Amniotic stem cell (primary cell): ENCODE measurements around the gene PAIP2.
"Not testable (repeated sequence)": the region's sequence is repeated elsewhere in the genome, so short reads cannot be mapped to it uniquely, and the experiment has no call there.

Source experiments
- DNase-seq: peaks from one replicate; lab custom pipeline; 2025; lab: John Stamatoyannopoulos, UW

Gene PAIP2

GRCh38 chr5:139341689-139342422 is at the start of gene PAIP2:
Gene PAIP2 (plus strand): TSS chr5:139341854. CDS start chr5:139363785, 21,931 bp downstream.
- DNase-seq, result peak; percentile 96

- DNase-seq, result no peak
Observed at GRCh38 chr5:139293202-139293506, 48.5 kb upstream of the PAIP2 start.

- peak; percentile 94 for DNase-seq
Observed at GRCh38 chr5:139293507-139294373, 47.9 kb upstream of the PAIP2 start, which contains the start of gene MATR3. Gene MATR3 (plus strand): TSS chr5:139293740. CDS start chr5:139307416, 13,676 bp downstream.

GRCh38 chr5:139294374-139295165 is 47.1 kb upstream of the PAIP2 start:
- peak; percentile 64 for DNase-seq

GRCh38 chr5:139295346-139296057 is 46.2 kb upstream of the PAIP2 start:
- no peak for DNase-seq

GRCh38 chr5:139296198-139296597 is 45.5 kb upstream of the PAIP2 start:
- DNase-seq, result no peak

GRCh38 chr5:139296862-139297326 is 44.8 kb upstream of the PAIP2 start:
- no peak for DNase-seq

- no peak for DNase-seq
Observed at GRCh38 chr5:139297439-139298133, 44.1 kb upstream of the PAIP2 start.

- no peak for DNase-seq
Observed at GRCh38 chr5:139298242-139298641, 43.4 kb upstream of the PAIP2 start.

GRCh38 chr5:139299486-139299885 is 42.2 kb upstream of the PAIP2 start:
- DNase-seq, result no peak

GRCh38 chr5:139301808-139302499 is 39.7 kb upstream of the PAIP2 start:
- no peak for DNase-seq

GRCh38 chr5:139304391-139305324 is 37.0 kb upstream of the PAIP2 start:
- no peak for DNase-seq

- DNase-seq, result no peak
Observed at GRCh38 chr5:139306197-139306596, 35.5 kb upstream of the PAIP2 start.

GRCh38 chr5:139306628-139307379 is 34.9 kb upstream of the PAIP2 start:
- DNase-seq, result no peak

- no peak for DNase-seq
Observed at GRCh38 chr5:139308797-139309196, 32.9 kb upstream of the PAIP2 start.

GRCh38 chr5:139310715-139311186 is 30.9 kb upstream of the PAIP2 start:
- not testable (repeated sequence) for DNase-seq

GRCh38 chr5:139312075-139312474 is 29.6 kb upstream of the PAIP2 start:
- no peak for DNase-seq

- DNase-seq, result no peak
Observed at GRCh38 chr5:139314276-139314675, 27.4 kb upstream of the PAIP2 start.
